Measurements from ENCODE around the gene CUBN. TPM values are rescaled to one million over a fixed set of nuclear protein-coding genes. Genes with fewer than 3 reads are reported as not detected.

Gene CUBN
- total and polyA plus RNA-seq, 2 of the 13 experiments (the other 11 are each of a cell fraction or from before 2014, with no cell fraction given): 0.27 to 0.32 TPM

- no peak for TF ChIP-seq KIAA2018 (CRISPR knock-in tag; IDR thresholded peaks at IDR 0.05; ENCODE audit: borderline replicate concordance)
- no peak for TF ChIP-seq ZNF549 (CRISPR knock-in tag; IDR thresholded peaks at IDR 0.05)
- no peak for TF ChIP-seq BRD4 (CRISPR knock-in tag; IDR thresholded peaks at IDR 0.05)
- TF ChIP-seq GATA4 (IDR thresholded peaks at IDR 0.05; ENCODE audit: borderline replicate concordance, low read depth): no peak
- no peak for TF ChIP-seq GFI1 (CRISPR knock-in tag; IDR thresholded peaks at IDR 0.05; ENCODE audit: borderline replicate concordance)
- TF ChIP-seq MXI1 (IDR thresholded peaks at IDR 0.05; ENCODE audit: borderline replicate concordance, low read depth, low read length): no peak
Observed at GRCh38 chr10:16857419-16857818, 272.2 kb downstream of the CUBN start (continued).
